Keratinocyte (primary cell): ENCODE data around the gene HLF. TPM values are rescaled to one million over a fixed set of nuclear protein-coding genes. Genes with fewer than 3 reads are reported as not detected.

Experiments used
- DNase-seq: peaks from one replicate; pipeline ENCODE4 v3.0.0-alpha.2; 2011; ENCODE audit warnings: low read depth, missing footprints, low spot score
- FAIRE-seq: peaks from 2 replicates; lab custom pipeline; 2011; peaks lifted over from hg19 to GRCh38; lab: Jason Lieb, UNC
- H2AFZ ChIP-seq: 2 replicates; pipeline ENCODE4 v1.6.0; 2012; ENCODE audit warnings: low read length, control low read depth, inconsistent platforms; ENCODE audit not compliant: control insufficient read depth
- H3K27ac ChIP-seq: 2 replicates; pipeline ENCODE4 v1.5.1; 2011; ENCODE audit warnings: low read length; ENCODE audit not compliant: control insufficient read depth, insufficient read depth
- H3K27me3 ChIP-seq: 3 replicates; pipeline ENCODE4 v1.6.0; 2011; ENCODE audit warnings: low read length; ENCODE audit not compliant: control insufficient read depth, insufficient read depth; ENCODE audit errors: extremely low read depth
- H3K36me3 ChIP-seq, 2 experiments: 2 replicates in 1 of 2; 3 replicates in 1 of 2; pipeline ENCODE4 v1.5.1; 2011; ENCODE audit warnings: low read length in 2 of 2, mild to moderate bottlenecking in 1 of 2; ENCODE audit not compliant: control insufficient read depth in 2 of 2, insufficient read depth in 2 of 2; ENCODE audit errors: extremely low read depth in 1 of 2
- H3K4me1 ChIP-seq: 3 replicates; pipeline ENCODE4 v1.5.1; 2011; ENCODE audit warnings: low read length; ENCODE audit not compliant: control insufficient read depth, insufficient read depth; ENCODE audit errors: extremely low read depth
- H3K4me2 ChIP-seq: 3 replicates; pipeline ENCODE4 v1.6.0; 2011; ENCODE audit warnings: low read depth, low read length; ENCODE audit not compliant: control insufficient read depth, insufficient read depth; ENCODE audit errors: extremely low read depth
- H3K4me3 ChIP-seq, 3 experiments: fragments of 200-600 bp in 1 of 3; sonication (generic) in 1 of 3; 2 replicates in 2 of 3; 3 replicates in 1 of 3; pipeline ENCODE4 v1.5.1; 2011 to 2016; ENCODE audit warnings: low read length in 3 of 3, mild to moderate bottlenecking in 3 of 3, control low read depth in 2 of 3, inconsistent platforms in 1 of 3, low read depth in 1 of 3, mixed read lengths in 1 of 3, mixed run types in 1 of 3, moderate library complexity in 1 of 3; ENCODE audit not compliant: control insufficient read depth in 2 of 3, insufficient read depth in 2 of 3; ENCODE audit errors: extremely low read depth in 1 of 3
- H3K79me2 ChIP-seq: 2 replicates; pipeline ENCODE4 v1.6.0; 2012; ENCODE audit warnings: low read length; ENCODE audit not compliant: control insufficient read depth, insufficient read depth
- H3K9ac ChIP-seq: 3 replicates; pipeline ENCODE4 v1.6.0; 2011; ENCODE audit warnings: low read length; ENCODE audit not compliant: control insufficient read depth, insufficient read depth; ENCODE audit errors: extremely low read depth
- H3K9me1 ChIP-seq: 3 replicates; pipeline ENCODE4 v1.6.0; 2011; ENCODE audit warnings: low read length; ENCODE audit not compliant: control insufficient read depth, insufficient read depth; ENCODE audit errors: extremely low read depth
- H3K9me3 ChIP-seq: 2 replicates; pipeline ENCODE4 v1.5.1; 2012; ENCODE audit warnings: low read depth, low read length; ENCODE audit not compliant: control insufficient read depth
- H4K20me1 ChIP-seq: 3 replicates; pipeline ENCODE4 v1.6.0; 2011; ENCODE audit warnings: low read length; ENCODE audit not compliant: control insufficient read depth, insufficient read depth; ENCODE audit errors: extremely low read depth
- CTCF ChIP-seq, 3 experiments: IDR thresholded peaks in 1 of 3; conservative IDR thresholded peaks in 1 of 3; optimal IDR thresholded peaks in 1 of 3; 2 replicates in 2 of 3; 3 replicates in 1 of 3; pipeline versions ENCODE3 to v1.5.1; 2011; ENCODE audit warnings: low read length in 3 of 3, mild to moderate bottlenecking in 3 of 3, moderate library complexity in 2 of 3, control low read depth in 1 of 3, inconsistent platforms in 1 of 3; ENCODE audit not compliant: insufficient read depth in 2 of 3; ENCODE audit errors: extremely low read depth in 1 of 3
- EZH2 ChIP-seq: IDR thresholded peaks from one replicate; pipeline ENCODE4 v1.6.1; 2012; ENCODE audit warnings: inconsistent platforms, mild to moderate bottlenecking, low read length, moderate library complexity
- dilution Hi-C: fragments of 300-500 bp; cut with MboI; formaldehyde crosslinking; loops from one replicate; pipeline ENCODE4 v1.7.0; 2020; ENCODE audit warnings: low sequenced_read_pairs; ENCODE audit not compliant: extremely low pct_ligation_motif_present
- polyA plus RNA-seq, 5 experiments: library from polyadenylated mRNA; depleted of rRNA in 3 of 5; stranded (reverse) in 3 of 5; stranded (forward) in 1 of 5; unstranded in 1 of 5; fragments of >200 nt; gene quantifications; 1 replicate in 1 of 5; 2 replicates in 3 of 5; 3 replicates in 1 of 5; pipeline versions ENCODE4 v1.2.1 to v1.2.3, GENCODE V29; 2011 to 2012; ENCODE audit warnings: missing spikeins in 2 of 5, low read depth in 1 of 5, low replicate concordance in 1 of 5

Gene HLF
- polyA plus RNA-seq, 1 donor (not counting 4 experiments of a cell fraction or from before 2014, with no cell fraction given): 0.21 TPM

- DNase-seq (no peak), FAIRE-seq (no peak)
- H3K79me2 ChIP-seq: no peaks in the 10 kb centered on the region
- dilution Hi-C loops: no loop called here
- H3K9me3 ChIP-seq: no peaks in the 10 kb centered on the region
- H3K27ac ChIP-seq: no peak overlapping the region
- TF ChIP-seq EZH2 (no peak), CTCF (optimal IDR thresholded peaks at IDR 0.05 in 1 of 3, IDR thresholded peaks at IDR 0.05 in 1 of 3, conservative IDR thresholded peaks at IDR 0.05 in 1 of 3; ENCODE audit: extremely low read depth in 1 of 3, insufficient read depth in 2 of 3, low read length in 3 of 3) (no peak)
- H3K9ac ChIP-seq: no peak overlapping the region
- H4K20me1 ChIP-seq: no peaks in the 10 kb centered on the region
- H3K36me3 ChIP-seq: no peaks in the 10 kb centered on the region
- no peaks in the 10 kb centered on the region for H3K27me3 ChIP-seq
- no peak overlapping the region for H3K4me3 ChIP-seq
- no peaks in the 10 kb centered on the region for H3K9me1 ChIP-seq
- H2AFZ ChIP-seq: peak overlapping the region; percentile 25
- peaks cover 14% of the 10 kb centered on the region for H3K4me1 ChIP-seq
- H3K4me2 ChIP-seq: peak overlapping the region; percentile 55
These were observed 27.5 kb upstream of the HLF start for GRCh38 chr17:55237268-55237667.

- H3K4me2 ChIP-seq: peak overlapping the region; percentile 99
- no peaks in the 10 kb centered on the region for H3K79me2 ChIP-seq
- TF ChIP-seq CTCF (optimal IDR thresholded peaks at IDR 0.05 in 1 of 3, IDR thresholded peaks at IDR 0.05 in 1 of 3, conservative IDR thresholded peaks at IDR 0.05 in 1 of 3; ENCODE audit: extremely low read depth in 1 of 3, insufficient read depth in 2 of 3, low read length in 3 of 3) (no peak), EZH2 (no peak)
- FAIRE-seq (no peak), DNase-seq (no peak)
- no peaks in the 10 kb centered on the region for H3K36me3 ChIP-seq
- peaks cover 14% of the 10 kb centered on the region for H3K4me1 ChIP-seq
- H3K9me3 ChIP-seq: no peaks in the 10 kb centered on the region
- no peaks in the 10 kb centered on the region for H4K20me1 ChIP-seq
- peak overlapping the region; percentile 64 for H2AFZ ChIP-seq
- peak overlapping the region; percentile 62 for H3K9ac ChIP-seq
- peak overlapping the region; percentile 6 for H3K27ac ChIP-seq
- dilution Hi-C loops: no loop called here
- H3K9me1 ChIP-seq: no peaks in the 10 kb centered on the region
- no peaks in the 10 kb centered on the region for H3K27me3 ChIP-seq
- peak overlapping the region; percentile 43 to 80 (median 60) for H3K4me3 ChIP-seq
These were observed 26.9 kb upstream of the HLF start for GRCh38 chr17:55237841-55238178.
